Eye (tissue), 1 donor: Measurements from ENCODE around the gene ZNF503.

ENCODE experiments used
- DNase-seq: peaks from one replicate; pipeline ENCODE4 v3.0.0-alpha.2; 2015

Gene ZNF503

GRCh38 chr10:75431180-75432111 is 29.9 kb upstream of the ZNF503 start, which contains the start of gene LRMDA:
TSS of gene LRMDA (plus strand) at chr10:75431624.
- peak; percentile 42 for DNase-seq

GRCh38 chr10:75430000-75430763 is 28.6 kb upstream of the ZNF503 start:
- DNase-seq, result peak; percentile 48

GRCh38 chr10:75429159-75429827 is 27.7 kb upstream of the ZNF503 start:
- no peak for DNase-seq

- DNase-seq, result no peak
These were observed 27.0 kb upstream of the ZNF503 start for GRCh38 chr10:75428434-75429158.

- DNase-seq, result no peak
These were observed 26.4 kb upstream of the ZNF503 start for GRCh38 chr10:75427951-75428350.

GRCh38 chr10:75426880-75427279 is 25.3 kb upstream of the ZNF503 start:
- no peak for DNase-seq

- no peak for DNase-seq
These were observed 23.9 kb upstream of the ZNF503 start for GRCh38 chr10:75425291-75426079.

- DNase-seq, result no peak
These were observed 23.0 kb upstream of the ZNF503 start for GRCh38 chr10:75424571-75424970.

GRCh38 chr10:75422913-75423312 is 21.3 kb upstream of the ZNF503 start:
- DNase-seq, result no peak

GRCh38 chr10:75418712-75419111 is 17.1 kb upstream of the ZNF503 start:
- peak; percentile 21 for DNase-seq

GRCh38 chr10:75418293-75418692 is 16.7 kb upstream of the ZNF503 start:
- no peak for DNase-seq

GRCh38 chr10:75417522-75417927 is 16.0 kb upstream of the ZNF503 start:
- DNase-seq, result peak; percentile 29

- DNase-seq, result no peak
These were observed 13.0 kb upstream of the ZNF503 start for GRCh38 chr10:75414527-75414926.

- peak; percentile 51 for DNase-seq
These were observed 8.8 kb upstream of the ZNF503 start for GRCh38 chr10:75410132-75411005.

- DNase-seq, result peak; percentile 78
These were observed 7.6 kb upstream of the ZNF503 start for GRCh38 chr10:75408911-75409885.

GRCh38 chr10:75408509-75408875 is 6.9 kb upstream of the ZNF503 start:
- DNase-seq, result no peak

- DNase-seq, result peak; percentile 78
These were observed 6.3 kb upstream of the ZNF503 start for GRCh38 chr10:75407713-75408508.

GRCh38 chr10:75407224-75407712 is 5.7 kb upstream of the ZNF503 start:
- no peak for DNase-seq
